Left ventricle myocardium superior (tissue), 1 donor: ENCODE data around the gene NSF. TPM values are rescaled to one million over a fixed set of nuclear protein-coding genes. Genes with fewer than 3 reads are reported as not detected.
"Not testable (repeated sequence)": the region's sequence is repeated elsewhere in the genome, so short reads cannot be mapped to it uniquely, and the experiment has no call there.

ENCODE experiments used
- ATAC-seq: fragments of 200-7000 bp; cut with Tn5 transposase; one replicate; pipeline ENCODE4 v1.9.1; 2020; ENCODE audit warnings: mild to moderate bottlenecking, moderate library complexity
- DNase-seq: peaks from one replicate; pipeline ENCODE4 v3.0.0-alpha.2; 2020
- intact Hi-C: fragments of 100-400 bp; cut with micrococcal nuclease; formaldehyde crosslinking; loops from one replicate; pipeline ENCODE4 v1.11.0; 2022
- total RNA-seq: library from RNA; stranded (reverse); fragmentation: NEBNext Ultra II Directional; extraction: Animal tissue kit (Norgen Biotek cat#: 25700); gene quantifications from one replicate; pipeline ENCODE4 v1.2.1, GENCODE V29; 2021
- donor health status: DM: no; HTN: yes; CAD: no; lungs with severe emphysema.

NSF gene
- total RNA-seq, 1 donor from 2014 or later, result 27.5 TPM

DNA sequence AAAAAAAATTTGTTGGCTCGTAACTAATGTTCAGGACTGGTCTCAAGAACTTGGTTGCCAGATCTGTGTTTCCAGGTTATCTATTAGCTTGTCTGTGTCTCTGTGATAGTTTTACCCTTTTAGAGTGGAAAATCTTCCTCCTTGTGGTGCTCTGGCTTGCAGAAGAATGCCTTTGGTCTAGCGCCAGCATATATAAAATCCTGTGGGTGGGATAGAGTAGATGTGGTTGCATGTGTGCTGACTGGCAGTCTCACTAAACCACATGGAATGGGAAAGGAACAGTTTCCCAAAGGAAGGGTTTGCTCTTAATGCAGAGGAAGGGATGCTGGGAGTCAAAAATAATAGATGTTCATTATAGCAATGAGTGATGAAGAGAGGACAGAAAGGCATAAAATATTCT is 33.3 kb downstream of the NSF start:
- ATAC-seq, intact Hi-C loops, DNase-seq: not testable (repeated sequence)

DNA sequence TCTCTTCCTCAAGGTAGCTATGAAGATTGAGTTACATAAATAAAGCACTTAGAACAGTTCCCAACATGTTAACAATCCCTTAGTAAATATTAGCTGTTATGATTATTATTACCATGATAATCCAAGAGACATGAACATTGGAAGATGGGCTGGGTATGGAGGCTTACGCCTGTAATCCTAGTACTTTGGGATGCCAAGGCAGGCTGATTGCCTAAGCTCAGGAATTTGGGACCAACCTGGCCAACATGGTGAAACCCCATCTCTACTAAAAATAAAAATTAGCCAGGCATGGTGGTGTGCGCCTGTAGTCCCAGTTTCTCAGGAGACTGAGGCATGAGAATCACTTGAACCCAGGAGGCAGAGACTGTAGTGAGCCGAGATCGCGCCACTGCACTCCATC is 34.3 kb downstream of the NSF start:
- intact Hi-C loops, DNase-seq, ATAC-seq: not testable (repeated sequence)

DNA sequence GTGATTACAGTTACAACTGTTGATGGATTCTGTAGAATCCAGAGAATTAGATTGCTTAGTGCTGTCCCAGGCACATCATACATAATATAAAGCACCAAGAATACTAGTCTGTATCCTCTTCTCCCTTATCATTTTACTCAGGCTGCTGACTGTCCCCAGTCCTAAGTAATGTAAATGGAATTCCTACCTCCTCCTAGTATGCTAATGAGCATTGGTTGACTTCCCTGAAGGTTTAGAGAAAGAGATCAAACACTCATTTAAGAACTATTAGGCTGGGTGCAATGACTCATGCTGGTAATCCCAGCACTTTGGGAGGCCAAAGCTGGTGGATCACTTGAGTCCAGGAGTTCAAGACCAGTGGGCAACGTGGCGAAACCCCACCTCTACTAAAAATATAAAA is 37.0 kb downstream of the NSF start:
- not testable (repeated sequence) for ATAC-seq

DNA sequence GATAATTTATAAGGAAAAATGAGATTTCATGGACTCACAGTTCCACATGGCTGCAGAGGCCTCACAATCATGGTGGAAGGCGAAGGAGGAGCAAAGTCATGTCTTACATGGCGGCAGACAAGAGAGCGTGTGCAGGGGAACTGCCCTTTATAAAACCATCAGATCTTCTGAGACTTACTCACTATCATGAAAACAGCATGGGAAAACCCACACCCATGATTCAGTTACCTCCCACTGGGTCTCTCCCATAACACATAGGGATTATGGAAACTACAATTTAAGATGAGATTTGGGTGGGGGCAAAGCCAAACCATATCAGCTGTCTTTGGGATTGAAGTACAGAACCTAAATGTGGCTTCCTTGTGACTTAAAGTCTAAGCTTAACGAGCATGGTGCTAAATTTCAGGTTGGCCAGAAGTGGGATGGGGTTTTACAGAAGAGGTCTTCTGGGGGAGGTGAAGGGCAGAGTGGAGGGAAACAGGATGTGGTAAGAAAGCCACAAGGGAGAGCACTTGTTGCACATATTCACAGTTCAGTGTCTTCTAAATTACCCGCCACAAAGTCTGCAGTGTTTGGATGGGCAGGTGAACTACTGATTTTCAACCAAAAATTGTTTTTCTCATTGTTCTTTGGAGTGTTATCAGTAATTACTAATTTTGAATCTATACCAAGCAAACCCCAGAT is 38.4 kb downstream of the NSF start:
- ATAC-seq, result not testable (repeated sequence)

More for the DNA sequence above, 37.0 kb downstream of the NSF start:
- intact Hi-C loops, DNase-seq: not testable (repeated sequence)

GRCh38 chr17:46632146-46632545 is 41.7 kb downstream of the NSF start:
- intact Hi-C loops, DNase-seq: not testable (repeated sequence)
- ATAC-seq, result peak; percentile 55

More for the DNA sequence above, 38.4 kb downstream of the NSF start:
- DNase-seq, intact Hi-C loops: not testable (repeated sequence)

DNA sequence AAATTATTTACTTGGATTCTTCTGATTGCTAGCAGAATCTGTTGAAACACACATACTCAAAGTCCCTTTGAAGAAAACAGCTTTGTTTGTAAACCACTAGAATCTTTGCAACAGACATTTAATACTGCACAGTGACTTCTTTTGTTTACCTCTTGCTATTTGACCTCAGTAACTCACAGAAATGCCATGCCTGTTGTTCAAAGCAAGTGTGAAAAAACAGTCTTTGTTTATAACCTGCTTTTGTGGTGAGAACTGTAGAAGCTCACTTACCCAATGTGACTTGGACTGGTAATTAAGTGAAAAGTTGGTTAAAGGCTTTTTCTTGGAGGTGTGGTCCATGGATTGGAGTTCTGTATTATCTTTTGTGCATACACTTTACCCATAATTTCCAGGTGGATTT is 44.4 kb downstream of the NSF start:
- DNase-seq, ATAC-seq, intact Hi-C loops: not testable (repeated sequence)

- ATAC-seq, DNase-seq, intact Hi-C loops: not testable (repeated sequence)
These were observed 51.6 kb downstream of the NSF start for GRCh38 chr17:46641861-46642656.

- DNase-seq, ATAC-seq, intact Hi-C loops: not testable (repeated sequence)
These were observed 56.8 kb downstream of the NSF start for GRCh38 chr17:46647251-46647650.

DNA sequence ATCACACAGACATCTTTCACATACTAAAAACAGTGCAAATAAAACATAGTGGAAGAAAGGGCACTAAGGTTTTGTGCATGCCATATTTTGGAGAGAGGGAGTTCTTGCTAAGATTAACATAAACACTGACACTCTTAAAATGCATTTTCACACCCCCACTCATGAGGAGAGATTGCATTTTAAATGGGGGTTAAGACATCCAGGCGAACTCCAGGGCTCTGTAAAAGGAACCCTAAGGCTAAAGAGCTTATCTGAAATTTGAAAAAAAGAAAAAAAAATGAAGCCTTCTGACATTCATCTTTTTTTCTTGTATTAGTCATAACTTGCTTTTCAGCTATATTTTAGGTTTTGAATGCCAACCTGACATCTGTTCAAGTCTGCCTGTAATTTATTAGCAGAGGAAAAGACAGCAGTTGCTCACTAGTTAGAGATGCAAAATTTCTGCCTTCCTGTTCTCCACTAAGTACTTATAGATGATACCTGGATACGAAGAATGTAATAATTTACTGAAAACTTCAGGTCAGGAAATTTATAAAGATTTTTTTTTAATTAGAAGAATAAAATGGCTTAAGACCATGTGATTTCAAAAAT is 57.3 kb downstream of the NSF start:
- intact Hi-C loops, ATAC-seq, DNase-seq: not testable (repeated sequence)

DNA sequence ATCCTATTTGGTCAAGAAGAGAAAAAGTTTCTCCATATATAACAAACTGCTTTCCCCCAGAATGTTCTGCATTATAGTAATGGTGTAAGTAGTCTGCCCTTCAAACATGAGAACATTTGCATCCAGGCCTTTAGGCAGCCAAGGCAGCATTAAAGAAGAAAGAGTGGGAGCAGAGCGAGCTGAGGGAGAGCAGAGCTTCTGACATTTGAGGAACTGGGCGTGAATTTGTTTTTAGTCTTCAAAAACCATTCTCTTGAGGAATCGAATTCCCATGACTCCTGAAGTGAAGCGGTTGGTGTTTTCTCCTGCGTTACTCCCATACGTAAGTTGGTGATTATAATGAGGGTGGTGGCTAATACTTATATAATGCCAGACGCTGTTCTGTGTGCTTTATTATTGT is 58.8 kb downstream of the NSF start:
- intact Hi-C loops, ATAC-seq, DNase-seq: not testable (repeated sequence)

GRCh38 chr17:46652024-46652643 is 61.7 kb downstream of the NSF start:
- DNase-seq, intact Hi-C loops: not testable (repeated sequence)
- peak; percentile 96 for ATAC-seq

DNA sequence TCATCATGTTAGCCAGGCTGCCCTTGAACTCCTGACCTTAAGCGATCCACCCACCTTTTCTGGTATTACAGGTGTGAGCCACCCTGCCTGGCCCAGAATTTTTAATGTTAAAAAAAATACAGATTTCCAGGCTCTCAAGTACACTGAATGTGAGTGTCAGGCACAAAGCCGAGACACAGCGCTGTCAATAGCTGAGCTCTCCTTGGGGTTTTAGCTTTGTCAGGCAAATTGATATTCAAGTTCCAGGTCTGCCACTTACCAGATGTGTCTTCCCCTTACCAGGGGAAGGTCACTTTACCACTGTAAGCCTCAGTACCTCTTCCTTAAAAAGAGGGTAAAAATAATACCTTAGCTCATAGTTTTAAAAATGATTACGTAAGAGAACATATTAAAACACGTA is 67.8 kb downstream of the NSF start:
- intact Hi-C loops, DNase-seq, ATAC-seq: not testable (repeated sequence)

GRCh38 chr17:46659702-46660101 is 69.2 kb downstream of the NSF start:
- ATAC-seq, DNase-seq, intact Hi-C loops: not testable (repeated sequence)

- ATAC-seq, DNase-seq, intact Hi-C loops: not testable (repeated sequence)
These were observed 72.7 kb downstream of the NSF start for GRCh38 chr17:46663123-46663522.

GRCh38 chr17:46663552-46663951 is 73.1 kb downstream of the NSF start:
- intact Hi-C loops, ATAC-seq, DNase-seq: not testable (repeated sequence)

- peak; percentile 1 for DNase-seq
- intact Hi-C loops, ATAC-seq: not testable (repeated sequence)
These were observed 75.5 kb downstream of the NSF start for GRCh38 chr17:46665969-46666368.

GRCh38 chr17:46670789-46671188 is 80.3 kb downstream of the NSF start:
- intact Hi-C loops, ATAC-seq, DNase-seq: not testable (repeated sequence)

DNA sequence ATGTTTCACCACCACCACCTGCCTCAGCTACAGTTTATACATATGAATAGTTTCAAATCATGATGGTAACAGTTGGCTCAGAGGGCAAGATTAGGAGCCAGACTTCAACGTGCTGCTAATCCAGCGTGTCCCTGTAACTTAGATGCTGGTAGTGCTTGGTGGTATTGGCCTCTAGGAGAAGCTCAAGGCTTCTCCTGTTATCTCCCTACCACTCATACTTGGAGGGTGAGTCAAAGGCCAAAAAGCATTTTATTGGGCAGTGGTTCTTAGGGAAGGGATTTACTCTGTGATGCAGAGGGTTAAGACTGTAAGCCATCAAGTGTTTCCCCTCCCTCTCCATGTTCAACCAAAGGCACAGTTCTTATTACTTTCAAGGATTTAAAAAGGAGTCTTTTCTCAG is 82.3 kb downstream of the NSF start:
- intact Hi-C loops, DNase-seq, ATAC-seq: not testable (repeated sequence)

DNA sequence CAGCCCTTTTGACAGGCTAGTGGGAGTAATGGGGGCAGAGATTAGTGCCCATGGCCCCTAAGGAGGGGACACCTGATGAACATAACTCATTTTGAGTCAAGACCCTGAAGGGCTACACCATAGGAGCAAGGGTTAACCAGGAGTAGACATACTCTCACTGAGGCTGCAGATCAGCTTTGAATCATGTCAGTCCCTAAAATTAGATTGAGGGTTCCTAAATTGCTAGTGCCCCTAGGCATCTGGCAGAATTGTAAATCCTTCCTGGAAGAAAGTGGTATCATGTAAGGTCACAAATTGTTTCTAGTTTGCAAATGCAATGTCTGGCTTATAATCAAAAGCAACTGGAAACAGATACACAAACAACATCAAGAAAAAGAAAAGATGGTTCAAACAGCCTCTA is 87.3 kb downstream of the NSF start:
- DNase-seq, intact Hi-C loops, ATAC-seq: not testable (repeated sequence)
